GM19372 (cell line): ENCODE data around the gene ADI1.
"Not testable (repeated sequence)": the region's sequence is repeated elsewhere in the genome, so short reads cannot be mapped to it uniquely, and the experiment has no call there.

Source experiments
- ATAC-seq: cut with Tn5 transposase; IDR thresholded peaks from one replicate; pipeline ENCODE4 v1.9.1; 2021; ENCODE audit warnings: mild to moderate bottlenecking, low read depth, moderate library complexity; ENCODE audit not compliant: unreplicated experiment

ADI1 gene

GRCh38 chr2:3496708-3497080 lies 22.6 kb downstream of the ADI1 start:
- not testable (repeated sequence) for ATAC-seq

- no peak for ATAC-seq
These were observed 24.2 kb downstream of the ADI1 start for GRCh38 chr2:3494984-3495666.

GRCh38 chr2:3493615-3494007 lies 25.7 kb downstream of the ADI1 start:
- ATAC-seq = no peak

GRCh38 chr2:3492951-3493614 lies 26.2 kb downstream of the ADI1 start:
- ATAC-seq = no peak

- ATAC-seq = not testable (repeated sequence)
These were observed 26.9 kb downstream of the ADI1 start for GRCh38 chr2:3492475-3492787.

- ATAC-seq = no peak
These were observed 27.4 kb downstream of the ADI1 start for GRCh38 chr2:3491716-3492474.

- no peak for ATAC-seq
These were observed 28.0 kb downstream of the ADI1 start for GRCh38 chr2:3491306-3491705.

GRCh38 chr2:3490191-3491170 lies 28.9 kb downstream of the ADI1 start:
- no peak for ATAC-seq

- ATAC-seq = no peak
These were observed 29.6 kb downstream of the ADI1 start for GRCh38 chr2:3489764-3490115.

GRCh38 chr2:3488855-3489763 lies 30.2 kb downstream of the ADI1 start:
- ATAC-seq = no peak

- ATAC-seq = no peak
These were observed 31.2 kb downstream of the ADI1 start for GRCh38 chr2:3488061-3488531.

GRCh38 chr2:3487432-3487831 lies 31.9 kb downstream of the ADI1 start:
- no peak for ATAC-seq

- no peak for ATAC-seq
These were observed 32.3 kb downstream of the ADI1 start for GRCh38 chr2:3487028-3487425.

GRCh38 chr2:3486047-3487027 lies 33.0 kb downstream of the ADI1 start:
- no peak for ATAC-seq

- ATAC-seq = no peak
These were observed 34.2 kb downstream of the ADI1 start for GRCh38 chr2:3485166-3485565.

- no peak for ATAC-seq
These were observed 35.1 kb downstream of the ADI1 start for GRCh38 chr2:3483986-3484960.
